Endothelial cell of umbilical vein (primary cell): ENCODE results near the gene FAM53B. TPM values are rescaled to one million over a fixed set of nuclear protein-coding genes. Genes with fewer than 3 reads are reported as not detected.

Experiments
- BruUV-seq: library from RNA; stranded (reverse); fragments of 400-500 nt; replicated peaks from 2 replicates; lab custom pipeline; 2021; lab: Mats Ljungman, UMichigan
- CTCF ChIA-PET: fragments of 300-600, 350-600 bp; sonication (Branson Sonifier 250); formaldehyde crosslinking; loops from one replicate; lab custom pipeline; 2021; ENCODE audit warnings: antibody characterized with exemption, inconsistent platforms; lab: Charles Lee
- POLR2A ChIA-PET: fragments of 300-600, 350-600 bp; sonication (Branson Sonifier 250); formaldehyde crosslinking; loops from one replicate; lab custom pipeline; 2021; ENCODE audit warnings: antibody characterized with exemption, inconsistent platforms; lab: Charles Lee
- DNase-seq: peaks from one replicate; pipeline ENCODE4 v3.0.0-alpha.2; 2011; ENCODE audit warnings: low read depth, low spot score
- FAIRE-seq: peaks from 2 replicates; lab custom pipeline; 2011; peaks lifted over from hg19 to GRCh38; lab: Jason Lieb, UNC
- H2AFZ ChIP-seq: 2 replicates; pipeline ENCODE4 v1.6.0; 2012; ENCODE audit warnings: low read depth, low read length, control low read depth, inconsistent platforms
- H3K27ac ChIP-seq: 2 replicates; pipeline ENCODE4 v1.5.1; 2011; ENCODE audit warnings: low read depth, mild to moderate bottlenecking, control low read depth, low read length, moderate library complexity; ENCODE audit not compliant: insufficient read depth
- H3K27me3 ChIP-seq, 2 experiments: 2 replicates each; pipeline versions ENCODE4 v1.6.0 to v1.6.1; 2011; ENCODE audit warnings: low read length in 2 of 2, mixed read lengths in 1 of 2; ENCODE audit not compliant: control insufficient read depth in 2 of 2, insufficient read depth in 2 of 2
- H3K36me3 ChIP-seq, 2 experiments: 2 replicates in 1 of 2; 3 replicates in 1 of 2; pipeline ENCODE4 v1.5.1; 2011; ENCODE audit warnings: low read length in 2 of 2, mild to moderate bottlenecking in 1 of 2, moderate library complexity in 1 of 2; ENCODE audit not compliant: control insufficient read depth in 2 of 2, insufficient read depth in 2 of 2; ENCODE audit errors: extremely low read depth in 1 of 2
- H3K4me1 ChIP-seq: 3 replicates; pipeline ENCODE4 v1.5.1; 2011; ENCODE audit warnings: mild to moderate bottlenecking, low read length; ENCODE audit not compliant: control insufficient read depth, insufficient read depth; ENCODE audit errors: extremely low read depth
- H3K4me2 ChIP-seq: 2 replicates; pipeline ENCODE4 v1.6.1; 2011; ENCODE audit warnings: low read length, control low read depth, mixed read lengths; ENCODE audit not compliant: insufficient read depth
- H3K4me3 ChIP-seq, 3 experiments: fragments of 200-600 bp in 1 of 3; sonication (generic), shearing (Covaris generic) in 1 of 3; replicated peaks in 1 of 3; 2 replicates each; pipeline ENCODE4 v1.5.1; 2011 to 2016; ENCODE audit warnings: control low read depth in 3 of 3, low read length in 3 of 3, mild to moderate bottlenecking in 2 of 3, inconsistent platforms in 1 of 3, low read depth in 1 of 3, moderate library complexity in 1 of 3; ENCODE audit not compliant: insufficient read depth in 1 of 3
- H3K79me2 ChIP-seq: 2 replicates; pipeline ENCODE4 v1.6.0; 2012; ENCODE audit warnings: low read length, inconsistent platforms; ENCODE audit not compliant: control insufficient read depth, insufficient read depth
- H3K9ac ChIP-seq: replicated peaks from 2 replicates; pipeline ENCODE3; 2011; ENCODE audit warnings: low read length, control low read depth; ENCODE audit not compliant: insufficient read depth; ENCODE audit errors: extremely low read depth
- H3K9me1 ChIP-seq: replicated peaks from 3 replicates; pipeline ENCODE4 v1.6.0; 2011; ENCODE audit warnings: mild to moderate bottlenecking, low read length; ENCODE audit not compliant: control insufficient read depth, insufficient read depth; ENCODE audit errors: extremely low read depth
- H3K9me3 ChIP-seq: replicated peaks from 2 replicates; pipeline ENCODE4 v1.5.1; 2012; ENCODE audit warnings: low read length, inconsistent platforms; ENCODE audit not compliant: control insufficient read depth, insufficient read depth
- H4K20me1 ChIP-seq: replicated peaks from 2 replicates; pipeline ENCODE3; 2011; ENCODE audit warnings: mild to moderate bottlenecking, low read length; ENCODE audit not compliant: control insufficient read depth, insufficient read depth; ENCODE audit errors: extremely low read depth
- CTCF ChIP-seq, 2 donors: IDR thresholded peaks; 1 replicate in 1 of 2; 2 replicates in 1 of 2; pipeline ENCODE4 v1.5.1; 2011; ENCODE audit warnings: low read length in 2 of 2, mild to moderate bottlenecking in 2 of 2, moderate library complexity in 2 of 2, control low read depth in 1 of 2, inconsistent platforms in 1 of 2, low read depth in 1 of 2; ENCODE audit not compliant: insufficient read depth in 1 of 2; ENCODE audit errors: extremely low read depth in 1 of 2
- EZH2 ChIP-seq: IDR thresholded peaks from 2 replicates; pipeline ENCODE4 v1.6.1; 2012; ENCODE audit warnings: borderline replicate concordance, low read depth, mild to moderate bottlenecking, moderate library complexity, low read length, inconsistent platforms; ENCODE audit not compliant: severe bottlenecking
- FOS ChIP-seq: IDR thresholded peaks from 2 replicates; pipeline ENCODE4 v1.6.1; 2011; ENCODE audit warnings: mild to moderate bottlenecking, low read length, moderate library complexity, borderline replicate concordance; ENCODE audit not compliant: insufficient read depth
- GATA2 ChIP-seq: IDR thresholded peaks from 2 replicates; pipeline ENCODE4 v1.7.0; 2011; ENCODE audit warnings: low read depth, mild to moderate bottlenecking, moderate library complexity, mixed read lengths, low read length; ENCODE audit not compliant: insufficient read length, insufficient read depth
- JUN ChIP-seq: IDR thresholded peaks from 2 replicates; pipeline ENCODE4 v1.6.1; 2011; ENCODE audit warnings: borderline replicate concordance, low read depth; ENCODE audit not compliant: insufficient read length, insufficient read depth
- MAX ChIP-seq: IDR thresholded peaks from 2 replicates; pipeline ENCODE4 v1.6.1; 2011; ENCODE audit not compliant: insufficient read depth, insufficient read length
- MYC ChIP-seq: IDR thresholded peaks from one replicate; pipeline ENCODE4 v1.6.1; 2011; ENCODE audit warnings: mild to moderate bottlenecking, low read depth, low read length
- POLR2A ChIP-seq: IDR thresholded peaks from 2 replicates; pipeline ENCODE4 v1.6.1; 2012; ENCODE audit warnings: low read depth, mild to moderate bottlenecking, control low read depth, low read length
- POLR2AphosphoS5 ChIP-seq: IDR thresholded peaks from 2 replicates; pipeline ENCODE4 v1.6.1; 2012; ENCODE audit warnings: low read depth, mild to moderate bottlenecking, control low read depth, low read length, moderate library complexity; ENCODE audit not compliant: insufficient read depth
- dilution Hi-C: fragments of 300-500 bp; cut with MboI; formaldehyde crosslinking; loops from one replicate; pipeline ENCODE4 v1.15.0; 2019; ENCODE audit warnings: low sequenced_read_pairs; ENCODE audit not compliant: extremely low pct_ligation_motif_present
- intact Hi-C: fragments of 100-400 bp; cut with micrococcal nuclease; formaldehyde crosslinking; loops from one replicate; pipeline ENCODE4 v1.10.0; 2022
- polyA plus RNA-seq, 4 experiments: library from polyadenylated mRNA; depleted of rRNA in 3 of 4; stranded (reverse) in 3 of 4; unstranded in 1 of 4; fragments of >200 nt; gene quantifications; 2 replicates each; pipeline versions ENCODE4 v1.2.1 to v1.2.3, GENCODE V29; 2011 to 2012; ENCODE audit warnings: missing spikeins in 1 of 4
- total RNA-seq: library from RNA; stranded (reverse); gene quantifications from 2 replicates; pipeline ENCODE4 v1.2.3, GENCODE V29; 2021

FAM53B gene
- total and polyA plus RNA-seq, 2 donors (not counting 3 experiments of a cell fraction or from before 2014, with no cell fraction given) = 8.5 to 21.1 TPM

GRCh38 chr10:124652200-124652599 is 92.0 kb downstream of the FAM53B start:
- H3K36me3 ChIP-seq = no peaks in the 10 kb centered on the region
- H4K20me1 ChIP-seq = no peaks in the 10 kb centered on the region
- H3K9me1 ChIP-seq = no peaks in the 10 kb centered on the region
- peaks cover 4% of the 10 kb centered on the region for H3K79me2 ChIP-seq
- no peak for TF ChIP-seq POLR2AphosphoS5
- no peak for TF ChIP-seq MYC
- no peak for TF ChIP-seq MAX
- TF ChIP-seq GATA2 = no peak
- no peak for TF ChIP-seq FOS
- TF ChIP-seq EZH2 = no peak
- TF ChIP-seq CTCF (IDR thresholded peaks at IDR 0.05; ENCODE audit: extremely low read depth in 1 of 2, insufficient read depth in 1 of 2, low read depth in 1 of 2, low read length in 2 of 2) = no peak
- no peak for TF ChIP-seq POLR2A
- TF ChIP-seq JUN = no peak
- dilution Hi-C loops (no loop called here), intact Hi-C loops (no loop called here)
- peaks cover 21% of the 10 kb centered on the region for H3K4me1 ChIP-seq
- no peaks in the 10 kb centered on the region for H3K9me3 ChIP-seq
- no peaks in the 10 kb centered on the region for H3K27me3 ChIP-seq
- no TSS peak for BruUV-seq
- no peak overlapping the region for H3K4me3 ChIP-seq
- CTCF ChIA-PET = interaction anchor here (1.3 to 1.5 kb wide), 2 partner anchors 19 to 89 kb away, joined by 3 to 5 read pairs; no protein-coding TSS in a partner anchor
- H3K27ac ChIP-seq = no peak overlapping the region
- no peak overlapping the region for H3K9ac ChIP-seq
- H3K4me2 ChIP-seq = no peak overlapping the region
- FAIRE-seq = no peak
- DNase-seq = no peak
- H2AFZ ChIP-seq = no peak overlapping the region
- POLR2A ChIA-PET = no interaction called here
